Measurements from ENCODE around the gene SLC4A1.

- TF ChIP-seq PATZ1 (CRISPR knock-in tag; IDR thresholded peaks at IDR 0.05; ENCODE audit: borderline replicate concordance), result no peak
- TF ChIP-seq RARB (CRISPR knock-in tag; IDR thresholded peaks at IDR 0.05), result no peak
- no peak for TF ChIP-seq ESRRG (CRISPR knock-in tag; IDR thresholded peaks at IDR 0.05)
- TF ChIP-seq ZFP30 (CRISPR knock-in tag; IDR thresholded peaks at IDR 0.05), result no peak
- no peak for TF ChIP-seq ISL1 (CRISPR knock-in tag; IDR thresholded peaks at IDR 0.05)
- TF ChIP-seq TCF4 (CRISPR knock-in tag; IDR thresholded peaks at IDR 0.05; ENCODE audit: borderline replicate concordance), result no peak
- no peak for TF ChIP-seq CREB5 (CRISPR knock-in tag; IDR thresholded peaks at IDR 0.05; ENCODE audit: low read depth)
- TF ChIP-seq GLIS3 (CRISPR knock-in tag; IDR thresholded peaks at IDR 0.05), result no peak
- no peak for TF ChIP-seq ZNF8 (CRISPR knock-in tag; IDR thresholded peaks at IDR 0.05)
- TF ChIP-seq ZC3H10 (CRISPR knock-in tag; IDR thresholded peaks at IDR 0.05), result no peak
- TF ChIP-seq PPARA (CRISPR knock-in tag; IDR thresholded peaks at IDR 0.05; ENCODE audit: borderline replicate concordance), result no peak
- TF ChIP-seq POU6F1 (CRISPR knock-in tag; IDR thresholded peaks at IDR 0.05; ENCODE audit: borderline replicate concordance, low read depth), result no peak
- TF ChIP-seq ZNF70 (CRISPR knock-in tag; IDR thresholded peaks at IDR 0.05), result no peak
- TF ChIP-seq CSRNP3 (CRISPR knock-in tag; IDR thresholded peaks at IDR 0.05), result no peak
Observed at GRCh38 chr17:44314869-44315661, 47.1 kb upstream of the SLC4A1 start.

Measured in SK-N-SH treated with all-trans-retinoic acid at 6 μM for 48 hours (cell line).